CD4-positive, alpha-beta T cell (primary cell): Measurements from ENCODE around the gene OVAAL. TPM values are rescaled to one million over a fixed set of nuclear protein-coding genes. Genes with fewer than 3 reads are reported as not detected.

Experiments used
- ATAC-seq: fragments of 200-7000 bp; cut with Tn5 transposase; one replicate; pipeline ENCODE4 v1.10.0; 2022; ENCODE audit warnings: mild to moderate bottlenecking; ENCODE audit not compliant: poor library complexity
- CTCF ChIA-PET: fragments of 350-600 bp; sonication (Branson Sonifier 250); formaldehyde crosslinking; loops from one replicate; lab custom pipeline; 2021; ENCODE audit warnings: antibody characterized with exemption, inconsistent platforms; lab: Charles Lee
- POLR2A ChIA-PET: fragments of 350-600 bp; sonication (Branson Sonifier 250); formaldehyde crosslinking; loops from one replicate; lab custom pipeline; 2021; ENCODE audit warnings: antibody characterized with exemption, inconsistent platforms; lab: Charles Lee
- DNase-seq, 14 experiments: peaks; one replicate each; pipeline ENCODE4 v3.0.0-alpha.2; 2013 to 2020; ENCODE audit warnings: mixed read lengths in 2 of 14
- H3K27ac ChIP-seq, 2 donors: one replicate each; pipeline versions ENCODE4 v1.5.1 to v1.7.0; 2013; ENCODE audit warnings: low read length in 2 of 2, low read depth in 1 of 2, mild to moderate bottlenecking in 1 of 2
- H3K27me3 ChIP-seq, 2 experiments: 1 replicate in 1 of 2; 2 replicates in 1 of 2; pipeline versions ENCODE4 v1.6.1 to v1.7.0; 2013; ENCODE audit warnings: low read length in 2 of 2, control low read depth in 1 of 2, mild to moderate bottlenecking in 1 of 2, moderate library complexity in 1 of 2; ENCODE audit not compliant: insufficient read depth in 2 of 2, control insufficient read depth in 1 of 2
- H3K36me3 ChIP-seq: one replicate; pipeline ENCODE4 v1.6.1; 2013; ENCODE audit warnings: low read length, control low read depth; ENCODE audit not compliant: insufficient read depth
- H3K4me1 ChIP-seq: one replicate; pipeline ENCODE4 v1.6.1; 2013; ENCODE audit warnings: low read length, control low read depth; ENCODE audit not compliant: insufficient read depth
- H3K4me3 ChIP-seq: one replicate; pipeline ENCODE4 v1.5.1; 2013; ENCODE audit warnings: mild to moderate bottlenecking, low read length, moderate library complexity
- H3K9me3 ChIP-seq, 2 experiments: 1 replicate in 1 of 2; 2 replicates in 1 of 2; pipeline versions ENCODE4 v1.6.1 to v1.7.0; 2013; ENCODE audit warnings: low read length in 2 of 2, mild to moderate bottlenecking in 2 of 2, control low read depth in 1 of 2, moderate library complexity in 1 of 2; ENCODE audit not compliant: control insufficient read depth in 1 of 2, insufficient read depth in 1 of 2
- H3K27ac Mint-ChIP-seq: one replicate; pipeline ENCODE4 v1.8.0; 2020; ENCODE audit warnings: mixed read lengths
- H3K27me3 Mint-ChIP-seq: one replicate; pipeline ENCODE4 v1.8.0; 2021; ENCODE audit warnings: mixed read lengths
- H3K36me3 Mint-ChIP-seq: one replicate; pipeline ENCODE4 v1.8.0; 2021; ENCODE audit warnings: low read depth, mixed read lengths
- H3K4me1 Mint-ChIP-seq: one replicate; pipeline ENCODE4 v1.8.0; 2021; ENCODE audit warnings: low read depth, mixed read lengths
- H3K4me3 Mint-ChIP-seq: one replicate; pipeline ENCODE4 v1.8.0; 2020; ENCODE audit warnings: mild to moderate bottlenecking, mixed read lengths
- H3K9me3 Mint-ChIP-seq: one replicate; pipeline ENCODE4 v1.8.0; 2020; ENCODE audit warnings: mixed read lengths
- intact Hi-C, 2 experiments: fragments of 100-400 bp; cut with DNase I in 1 of 2; cut with micrococcal nuclease in 1 of 2; formaldehyde crosslinking; loops; one replicate each; pipeline versions ENCODE4 v1.15.1 to v1.9.0; 2023 to 2025; cut with DNase I, micrococcal nuclease
- total RNA-seq, 174 experiments: library from RNA in 2 of 174; stranded (reverse) in 2 of 174; gene quantifications; one replicate each; pipeline ENCODE4 v1.2.3 and lab custom pipeline; 2021 to 2026
- TF ChIP-seq, protein P1 (sequence below): fragments of 200-600 bp; IDR thresholded peaks from one replicate; pipeline ENCODE4 v1.8.0; 2022; ENCODE audit warnings: antibody characterized with exemption, mild to moderate bottlenecking

The OVAAL gene
- total RNA-seq, 2 experiments from 2014 or later: not detected

DNA sequence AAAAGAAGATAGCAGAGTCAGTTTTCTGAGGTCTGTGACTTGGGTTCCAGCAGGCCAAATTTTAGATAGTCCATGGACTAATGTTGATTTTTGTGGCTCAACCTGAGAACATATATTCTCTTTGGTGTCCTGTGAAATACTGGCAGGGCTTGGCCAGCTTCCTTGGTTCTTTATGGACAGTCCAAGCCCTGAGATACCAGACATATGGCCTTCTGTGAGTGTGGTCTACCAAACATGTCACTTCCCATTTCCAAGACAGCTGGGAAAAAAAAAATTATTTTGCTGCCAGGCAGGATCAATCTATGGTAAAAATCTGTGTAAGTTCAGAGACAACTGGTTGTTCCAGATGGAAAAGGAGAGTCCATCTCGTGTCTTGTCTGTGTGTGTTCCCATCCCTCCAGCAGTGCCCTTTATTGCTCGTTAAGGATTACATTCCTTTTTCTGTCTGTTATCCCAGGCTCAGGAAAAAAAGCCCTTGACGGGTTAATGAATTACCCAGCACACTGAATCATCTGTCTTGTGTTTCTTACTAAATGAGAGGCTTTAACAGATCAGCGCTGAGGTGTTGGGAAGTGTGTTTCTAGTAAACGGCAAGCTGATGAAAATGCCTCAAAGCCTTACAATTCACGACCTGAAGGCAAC is 39.7 kb downstream of the OVAAL start:
- H3K4me3 Mint-ChIP-seq: no peak overlapping the region
- POLR2A ChIA-PET: no interaction called here

DNA sequence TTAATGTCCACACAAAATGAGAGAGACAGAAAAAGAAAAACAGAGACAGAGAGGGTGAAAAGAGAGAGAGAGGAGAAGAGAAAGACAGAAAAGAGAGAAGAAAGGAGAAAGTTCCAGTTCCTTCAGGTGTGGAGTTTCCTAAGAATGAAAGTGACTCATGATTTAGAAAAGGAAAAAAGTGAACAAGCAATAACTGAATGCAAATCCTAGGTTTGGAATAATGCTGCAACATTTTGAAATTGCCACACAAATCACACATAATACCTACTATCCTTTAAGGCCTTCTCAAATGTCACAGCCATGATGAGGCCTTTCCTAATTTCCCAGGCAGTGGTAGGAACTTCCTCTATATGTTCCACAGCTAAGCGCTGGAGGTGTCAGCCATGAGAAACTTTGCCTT is 41.6 kb downstream of the OVAAL start:
- no peak overlapping the region for H3K27ac ChIP-seq
- H3K27ac Mint-ChIP-seq: no peak overlapping the region
- no peaks in the 10 kb centered on the region for H3K9me3 Mint-ChIP-seq

More for the DNA sequence above, 39.7 kb downstream of the OVAAL start:
- CTCF ChIA-PET: no interaction called here
- DNase-seq (no peak), ATAC-seq (no peak)
- H3K27me3 Mint-ChIP-seq: peaks cover 4% of the 10 kb centered on the region
- H3K27ac Mint-ChIP-seq: no peak overlapping the region
- no peak overlapping the region for H3K4me3 ChIP-seq
- intact Hi-C loops: no loop called here
- no peaks in the 10 kb centered on the region for H3K36me3 Mint-ChIP-seq
- H3K4me1 Mint-ChIP-seq: no peaks in the 10 kb centered on the region
- no peaks in the 10 kb centered on the region for H3K4me1 ChIP-seq
- H3K27me3 ChIP-seq: no peaks in the 10 kb centered on the region
- no peaks in the 10 kb centered on the region for H3K36me3 ChIP-seq
- no peaks in the 10 kb centered on the region for H3K9me3 Mint-ChIP-seq
- TF ChIP-seq, protein P1, sequence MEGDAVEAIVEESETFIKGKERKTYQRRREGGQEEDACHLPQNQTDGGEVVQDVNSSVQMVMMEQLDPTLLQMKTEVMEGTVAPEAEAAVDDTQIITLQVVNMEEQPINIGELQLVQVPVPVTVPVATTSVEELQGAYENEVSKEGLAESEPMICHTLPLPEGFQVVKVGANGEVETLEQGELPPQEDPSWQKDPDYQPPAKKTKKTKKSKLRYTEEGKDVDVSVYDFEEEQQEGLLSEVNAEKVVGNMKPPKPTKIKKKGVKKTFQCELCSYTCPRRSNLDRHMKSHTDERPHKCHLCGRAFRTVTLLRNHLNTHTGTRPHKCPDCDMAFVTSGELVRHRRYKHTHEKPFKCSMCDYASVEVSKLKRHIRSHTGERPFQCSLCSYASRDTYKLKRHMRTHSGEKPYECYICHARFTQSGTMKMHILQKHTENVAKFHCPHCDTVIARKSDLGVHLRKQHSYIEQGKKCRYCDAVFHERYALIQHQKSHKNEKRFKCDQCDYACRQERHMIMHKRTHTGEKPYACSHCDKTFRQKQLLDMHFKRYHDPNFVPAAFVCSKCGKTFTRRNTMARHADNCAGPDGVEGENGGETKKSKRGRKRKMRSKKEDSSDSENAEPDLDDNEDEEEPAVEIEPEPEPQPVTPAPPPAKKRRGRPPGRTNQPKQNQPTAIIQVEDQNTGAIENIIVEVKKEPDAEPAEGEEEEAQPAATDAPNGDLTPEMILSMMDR: no peak
- no peak overlapping the region for H3K27ac ChIP-seq
- no peaks in the 10 kb centered on the region for H3K9me3 ChIP-seq

DNA sequence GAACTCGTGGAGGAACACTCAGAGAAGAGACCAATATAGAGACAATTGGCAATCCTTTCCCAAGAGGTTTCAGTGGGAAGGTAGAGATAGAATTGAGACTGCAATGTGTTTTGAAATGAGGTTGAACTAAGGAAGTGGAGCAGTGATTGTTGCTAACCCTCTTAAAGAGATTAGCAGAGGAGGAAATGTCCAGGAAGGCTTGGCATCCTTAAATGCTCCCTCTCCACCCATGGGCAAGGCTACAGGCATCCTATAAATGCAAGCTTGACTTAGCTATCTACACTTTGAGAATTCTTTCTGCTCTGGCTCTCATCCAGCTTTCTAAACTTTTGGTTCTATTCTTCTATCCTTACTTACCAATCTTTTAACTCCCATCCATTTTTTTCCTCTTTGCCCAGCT is 42.7 kb downstream of the OVAAL start:
- intact Hi-C loops: loop anchor here in 1 of 2 experiments (10.0 kb wide), 1 partner anchor 63 kb away; no protein-coding TSS in a partner anchor
- H3K36me3 ChIP-seq: no peaks in the 10 kb centered on the region
- Mint-ChIP-seq H3K4me3 (no peak overlapping the region), H3K4me1 (no peaks in the 10 kb centered on the region), H3K27me3 (peaks cover 4% of the 10 kb centered on the region), H3K27ac (no peak overlapping the region), H3K9me3 (no peaks in the 10 kb centered on the region), H3K36me3 (no peaks in the 10 kb centered on the region)
- DNase-seq (no peak), ATAC-seq (no peak)
- no peak overlapping the region for H3K4me3 ChIP-seq
- no peaks in the 10 kb centered on the region for H3K9me3 ChIP-seq
- no peaks in the 10 kb centered on the region for H3K4me1 ChIP-seq
- H3K27me3 ChIP-seq: no peaks in the 10 kb centered on the region
- ChIA-PET CTCF (no interaction called here), POLR2A (no interaction called here)
- no peak overlapping the region for H3K27ac ChIP-seq
- TF ChIP-seq, protein P1: no peak

More for the DNA sequence above, 41.6 kb downstream of the OVAAL start:
- Histone ChIP-seq H3K36me3 (no peaks in the 10 kb centered on the region), H3K4me3 (no peak overlapping the region), H3K27me3 (no peaks in the 10 kb centered on the region), H3K9me3 (no peaks in the 10 kb centered on the region), H3K4me1 (no peaks in the 10 kb centered on the region)
- Mint-ChIP-seq H3K4me3 (no peak overlapping the region), H3K4me1 (no peaks in the 10 kb centered on the region), H3K36me3 (no peaks in the 10 kb centered on the region), H3K27me3 (peaks cover 4% of the 10 kb centered on the region)
- intact Hi-C loops: loop anchor here in 1 of 2 experiments (10.0 kb wide), 1 partner anchor 64 kb away; no protein-coding TSS in a partner anchor
- ChIA-PET CTCF (no interaction called here), POLR2A (no interaction called here)
- DNase-seq (no peak), ATAC-seq (no peak)
- TF ChIP-seq, protein P1: no peak
